KBM-7 (cell line): ENCODE measurements around the gene SELPLG.
"Not testable (repeated sequence)": the region's sequence is repeated elsewhere in the genome, so short reads cannot be mapped to it uniquely, and the experiment has no call there.

ENCODE experiments used
- DNase-seq: peaks from one replicate; pipeline ENCODE4 v3.0.0-alpha.2; 2015
- in situ Hi-C: fragments of 300-500 bp; cut with MboI; formaldehyde crosslinking; loops from 2 replicates; pipeline ENCODE4 v1.14.3; 2020; ENCODE audit warnings: low sequenced_read_pairs, low pct_unique_long_range_greater_than_20kb, mixed read lengths

Gene SELPLG

GRCh38 chr12:108657130-108657745 is 23.5 kb upstream of the SELPLG start:
- in situ Hi-C loops, result no loop called here
- DNase-seq, result no peak

DNA sequence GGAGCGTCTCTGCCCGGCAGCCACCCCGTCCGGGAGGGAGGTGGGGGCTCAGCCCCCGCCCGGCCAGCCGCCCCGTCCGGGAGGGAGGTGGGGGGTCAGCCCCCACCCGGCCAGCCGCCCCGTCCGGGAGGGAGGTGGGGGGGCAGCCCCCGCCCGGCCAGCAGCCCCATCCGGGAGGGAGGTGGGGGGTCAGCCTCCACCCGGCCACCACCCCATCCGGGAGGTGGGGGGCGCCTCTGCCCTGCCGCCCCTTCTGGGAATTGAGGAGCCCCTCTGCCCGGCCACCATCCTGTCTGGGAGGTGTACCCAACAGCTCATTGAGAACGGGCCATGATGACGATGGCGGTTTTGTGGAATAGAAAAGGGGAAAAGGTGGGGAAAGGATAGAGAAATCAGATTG is 22.6 kb upstream of the SELPLG start:
- in situ Hi-C loops, DNase-seq: not testable (repeated sequence)

GRCh38 chr12:108655812-108656175 is 22.1 kb upstream of the SELPLG start:
- DNase-seq, in situ Hi-C loops: not testable (repeated sequence)

- in situ Hi-C loops, DNase-seq: not testable (repeated sequence)
Measured at GRCh38 chr12:108654622-108655021, 20.9 kb upstream of the SELPLG start.

DNA sequence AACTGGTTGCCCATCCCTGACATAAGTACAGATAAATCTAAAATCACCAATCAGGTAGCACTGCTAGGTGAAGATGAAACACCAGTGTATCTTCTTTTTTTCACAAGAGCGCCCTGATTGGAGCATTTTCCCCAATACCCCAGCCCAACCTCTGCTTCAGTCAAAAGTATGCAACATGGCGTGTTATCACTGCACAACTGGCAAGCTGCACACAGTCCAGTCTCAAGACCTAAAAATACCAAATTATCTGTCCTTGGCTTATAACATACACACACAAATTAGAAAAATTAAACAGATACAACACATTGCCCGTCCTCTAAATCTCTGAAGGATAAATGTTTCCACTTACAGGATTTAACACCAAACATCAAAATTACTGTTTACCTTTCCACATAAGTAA is 20.2 kb upstream of the SELPLG start:
- in situ Hi-C loops, result no loop called here
- no peak for DNase-seq

DNA sequence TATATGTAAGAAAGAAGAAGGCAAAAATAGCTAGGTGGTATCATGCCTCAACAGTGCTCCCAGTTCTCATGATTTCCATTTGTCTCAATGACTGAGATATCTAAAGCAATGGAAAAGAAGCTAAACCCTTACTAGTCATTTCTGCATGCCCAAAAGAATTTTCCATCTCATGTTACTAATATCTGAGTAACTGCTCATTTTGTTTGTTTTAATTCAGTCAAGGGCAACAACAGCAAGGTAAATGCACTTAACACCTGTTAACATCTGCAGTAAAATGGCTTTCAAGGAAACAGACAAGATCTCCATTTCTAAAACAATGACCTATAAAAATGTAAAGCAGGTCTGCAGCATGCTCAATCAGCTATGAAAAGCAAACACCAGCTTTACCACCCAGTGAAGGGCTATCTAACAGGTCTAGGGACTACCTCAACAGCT is 19.4 kb upstream of the SELPLG start:
- no peak for DNase-seq
- in situ Hi-C loops, result no loop called here

- no peak for DNase-seq
- in situ Hi-C loops, result no loop called here
Measured at GRCh38 chr12:108650083-108650482, 16.4 kb upstream of the SELPLG start.

DNA sequence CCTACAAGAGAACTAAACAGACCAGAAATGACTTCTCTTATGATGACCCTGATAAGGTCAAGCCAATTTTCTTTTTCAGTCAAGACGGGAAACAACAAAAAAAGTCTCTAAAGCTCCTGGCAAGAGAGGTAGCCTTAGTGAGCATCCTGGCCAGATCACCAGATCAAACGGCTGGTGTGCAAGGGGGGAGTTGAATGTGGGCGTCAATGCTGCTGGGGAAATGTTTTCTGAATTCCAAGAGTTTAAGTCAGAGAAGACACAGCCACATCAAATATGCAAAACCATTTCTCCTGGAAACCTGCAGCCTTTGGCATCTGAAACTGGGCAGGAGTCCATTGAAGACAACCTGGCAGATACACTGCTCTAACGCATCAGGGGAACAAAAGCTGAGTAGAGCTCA is 16.0 kb upstream of the SELPLG start:
- no peak for DNase-seq
- in situ Hi-C loops, result no loop called here

GRCh38 chr12:108649126-108649525 is 15.4 kb upstream of the SELPLG start:
- no peak for DNase-seq
- in situ Hi-C loops, result no loop called here

GRCh38 chr12:108648371-108648770 is 14.7 kb upstream of the SELPLG start:
- in situ Hi-C loops, result no loop called here
- no peak for DNase-seq

DNA sequence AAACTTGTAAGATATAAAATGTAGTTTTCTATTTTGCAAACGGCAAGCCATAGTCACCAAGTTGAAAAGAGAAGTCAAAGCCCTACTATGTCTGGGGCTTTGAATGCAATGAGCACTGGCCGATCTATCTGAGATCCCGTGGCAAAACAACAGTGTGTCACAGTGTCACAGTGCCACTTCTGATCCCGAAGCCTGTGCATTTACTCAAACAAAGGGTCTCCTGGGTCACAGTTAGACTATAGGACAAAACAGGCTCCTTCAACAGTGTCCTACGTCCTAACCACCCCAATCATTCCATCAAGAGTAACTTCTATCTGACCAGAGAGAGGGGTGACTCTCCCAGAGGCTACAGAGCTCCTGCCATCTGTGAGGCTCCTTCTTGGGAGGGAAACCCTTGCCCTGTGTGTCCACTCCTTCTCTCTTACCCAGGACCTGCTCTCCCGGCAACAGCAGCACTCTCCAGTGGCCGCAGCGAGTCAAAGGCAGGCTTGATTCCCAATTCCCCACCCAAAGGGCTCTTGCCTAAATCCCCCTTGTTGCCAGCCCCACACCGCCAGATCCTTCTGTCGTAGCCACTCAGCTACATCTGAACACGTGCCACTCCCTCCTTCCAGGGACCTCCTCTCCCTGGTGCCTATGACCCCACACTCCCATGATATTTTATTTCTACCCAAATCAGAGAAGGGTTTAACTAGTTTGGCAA is 14.0 kb upstream of the SELPLG start:
- DNase-seq, result no peak
- in situ Hi-C loops, result no loop called here

GRCh38 chr12:108646600-108647579 is 13.2 kb upstream of the SELPLG start:
- DNase-seq, result no peak
- in situ Hi-C loops, result no loop called here

DNA sequence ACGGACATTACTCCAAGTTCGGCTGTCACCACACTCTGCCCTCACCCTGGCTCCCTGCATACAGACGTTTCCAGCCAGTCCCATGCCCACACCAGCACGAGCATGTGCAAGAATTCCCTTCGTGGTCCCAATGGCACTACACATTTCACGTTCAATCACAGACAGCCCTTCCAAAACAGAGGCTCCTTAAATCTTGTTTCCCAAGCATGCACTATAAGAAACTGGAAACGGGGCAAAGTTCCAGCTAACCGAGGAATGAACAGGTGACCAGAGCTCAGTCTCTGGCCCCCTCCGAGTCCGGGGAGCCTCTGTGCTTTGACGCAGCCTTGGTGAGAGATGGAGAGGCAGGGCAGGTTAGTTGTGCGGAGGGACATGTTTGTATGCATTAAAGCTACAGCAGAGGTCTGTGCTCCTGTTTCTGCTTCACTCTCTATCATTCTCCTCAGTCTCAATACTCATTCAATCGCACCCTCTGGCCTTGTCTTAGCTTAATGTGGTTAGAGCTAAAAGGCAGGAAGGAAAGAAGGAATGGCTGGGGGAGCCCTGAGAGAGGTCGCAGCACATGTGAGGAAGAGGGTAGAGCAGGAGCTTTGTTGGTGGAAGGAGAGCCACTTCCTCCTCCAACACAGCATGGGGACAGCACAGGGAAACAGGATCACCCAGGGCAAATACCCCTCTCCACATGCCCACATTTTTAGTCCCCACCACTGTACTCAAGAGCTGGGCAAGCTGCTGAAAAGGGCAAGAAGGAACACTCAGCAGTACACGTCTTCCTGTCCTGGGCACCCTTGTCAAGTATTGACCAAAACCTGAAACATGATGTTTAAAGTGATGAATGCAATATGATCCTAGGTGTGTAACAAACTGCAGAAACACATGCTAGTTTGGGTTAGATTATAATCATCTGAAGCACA is 12.2 kb upstream of the SELPLG start:
- DNase-seq, result peak; percentile 69
- in situ Hi-C loops, result no loop called here

- no peak for DNase-seq
- in situ Hi-C loops, result no loop called here
Measured at GRCh38 chr12:108644811-108645120, 11.1 kb upstream of the SELPLG start.

DNA sequence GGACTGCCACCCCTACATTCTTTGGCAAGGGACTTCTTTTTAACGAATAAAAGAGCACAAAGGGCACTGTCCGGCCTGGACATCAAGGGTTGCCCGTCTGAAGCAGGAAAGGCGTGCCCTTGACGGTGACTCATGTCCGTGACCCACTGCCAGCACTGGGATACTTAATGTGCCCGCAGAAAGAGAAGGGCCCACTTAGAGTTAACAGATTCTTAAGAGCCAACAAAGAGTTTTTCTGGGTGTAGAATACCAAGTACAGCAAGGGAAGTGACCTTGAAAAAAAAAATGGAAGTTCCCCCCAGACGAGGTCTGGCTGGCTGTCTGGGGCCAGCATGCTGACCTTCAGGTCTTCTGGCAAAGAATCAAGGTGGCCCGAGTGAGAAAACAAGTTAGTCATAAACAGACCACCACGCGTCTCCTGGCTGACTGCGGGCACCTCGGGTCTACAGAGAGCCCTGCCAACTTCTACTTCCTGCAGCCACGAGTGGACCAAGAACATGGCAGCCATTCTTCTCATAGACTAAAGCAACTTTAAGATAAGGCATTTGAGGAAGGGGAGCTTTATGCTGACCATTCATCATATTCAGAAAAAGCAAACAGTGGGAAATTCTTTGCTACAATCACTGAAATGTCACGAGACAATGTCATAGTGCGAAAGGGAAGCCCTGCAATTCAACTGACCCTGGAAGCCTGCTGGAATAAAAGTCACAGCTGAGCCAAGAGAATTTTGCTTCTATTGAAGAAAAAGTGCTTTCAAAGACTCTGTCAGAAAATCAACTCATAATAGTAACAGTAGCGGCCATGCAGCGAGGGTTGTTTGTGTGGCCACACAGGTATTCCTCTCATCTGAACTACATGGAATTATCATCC is 10.5 kb upstream of the SELPLG start:
- no peak for DNase-seq
- in situ Hi-C loops, result no loop called here

DNA sequence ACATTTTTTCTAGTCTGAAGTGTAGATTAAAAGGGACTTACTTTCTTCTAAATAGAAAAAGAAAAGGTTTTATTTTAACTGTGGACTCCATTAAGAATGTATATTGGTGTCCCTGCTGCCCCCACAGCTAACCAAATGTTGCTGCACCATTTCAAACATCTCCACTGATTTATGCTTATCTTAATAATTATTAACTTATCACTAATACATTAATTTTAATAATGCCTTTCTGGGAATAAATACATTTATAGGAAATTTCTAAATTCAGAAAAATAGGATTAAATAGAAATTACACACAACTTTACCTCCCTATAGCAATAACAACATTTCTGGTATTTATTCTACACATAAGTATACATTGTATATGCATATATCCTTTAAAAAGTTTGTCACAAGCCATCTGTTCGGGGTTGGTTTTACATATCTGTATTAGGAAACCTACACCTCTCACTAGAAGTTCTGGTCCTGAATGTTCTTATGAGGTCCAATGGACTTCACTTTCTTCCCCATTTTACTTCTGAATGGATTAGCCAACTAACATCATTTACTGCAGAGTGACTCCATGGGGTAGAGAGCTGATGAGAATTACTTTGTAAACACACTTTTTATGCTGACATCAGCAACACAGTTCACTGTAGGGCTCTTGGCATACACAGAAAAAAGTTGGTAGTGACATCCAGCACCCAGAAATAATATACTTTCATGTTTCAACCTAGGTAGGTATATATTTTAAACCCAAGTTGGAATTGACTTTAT is 9.4 kb upstream of the SELPLG start:
- in situ Hi-C loops, result no loop called here
- no peak for DNase-seq

DNA sequence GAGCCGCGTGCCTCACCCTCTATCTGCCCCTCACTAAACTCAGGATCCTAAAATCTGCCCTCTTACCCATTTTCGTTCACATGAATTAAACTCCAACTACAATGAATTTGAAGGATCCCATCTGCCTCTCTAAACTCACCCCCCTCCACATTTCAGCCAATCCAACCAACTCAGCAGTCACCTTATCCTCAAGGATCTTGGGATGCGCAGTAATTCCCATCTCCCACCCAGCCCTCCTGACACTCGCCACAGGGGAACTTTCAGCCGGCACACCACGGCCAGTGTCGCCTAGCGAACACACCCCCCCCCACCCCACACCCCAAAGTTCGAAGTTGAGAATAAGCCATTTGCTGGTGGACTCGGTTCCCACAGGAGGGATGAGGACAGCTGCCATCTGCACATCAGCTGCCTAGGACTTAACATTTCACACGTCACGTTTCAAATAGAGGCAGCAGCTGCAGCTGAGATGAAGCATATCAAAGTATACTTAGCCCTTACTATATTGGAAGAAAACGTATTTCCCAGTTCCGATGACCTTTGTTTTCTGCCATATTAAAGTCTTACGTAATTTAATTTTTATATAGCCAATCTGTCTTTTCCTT is 8.7 kb upstream of the SELPLG start:
- no peak for DNase-seq
- in situ Hi-C loops, result no loop called here
